Nephron (organoid): ENCODE measurements around the gene SMIM5.

Experiments
- H3K27ac Mint-ChIP-seq, 3 experiments: 2 replicates each; pipeline ENCODE4 v1.8.0; 2020; ENCODE audit warnings: mixed read lengths in 3 of 3, mild to moderate bottlenecking in 2 of 3, moderate library complexity in 1 of 3
- H3K27me3 Mint-ChIP-seq: 2 replicates; pipeline ENCODE4 v1.8.0; 2021; ENCODE audit warnings: low read depth, mild to moderate bottlenecking, moderate library complexity, mixed read lengths
- H3K36me3 Mint-ChIP-seq: 2 replicates; pipeline ENCODE4 v1.8.0; 2020; ENCODE audit warnings: low read depth, mixed read lengths
- H3K4me1 Mint-ChIP-seq: 2 replicates; pipeline ENCODE4 v1.8.0; 2020; ENCODE audit warnings: mixed read lengths
- H3K4me3 Mint-ChIP-seq, 3 experiments: 2 replicates each; pipeline ENCODE4 v1.8.0; 2020; ENCODE audit warnings: mild to moderate bottlenecking in 3 of 3, mixed read lengths in 3 of 3, moderate library complexity in 2 of 3
- H3K9me3 Mint-ChIP-seq: 2 replicates; pipeline ENCODE4 v1.8.0; 2020; ENCODE audit warnings: mixed read lengths
- CTCF ChIP-seq, 3 experiments: fragments of 200-600 bp; sonication (generic); IDR thresholded peaks; one replicate each; pipeline ENCODE4 v1.5.0; 2021; ENCODE audit warnings: antibody characterized with exemption in 3 of 3; ENCODE audit not compliant: unreplicated experiment in 3 of 3

The SMIM5 gene

GRCh38 chr17:75672011-75672410, 38.8 kb downstream of the SMIM5 start:
- Mint-ChIP-seq H3K9me3 (no peaks in the 10 kb centered on the region), H3K4me3 (no peak overlapping the region), H3K36me3 (peaks cover 40% of the 10 kb centered on the region), H3K27ac (no peak overlapping the region), H3K27me3 (no peaks in the 10 kb centered on the region), H3K4me1 (peaks cover 6% of the 10 kb centered on the region)
- TF ChIP-seq CTCF (IDR thresholded peaks at IDR 0.05; ENCODE audit: unreplicated experiment in 3 of 3): no peak

- H3K9me3 Mint-ChIP-seq: no peaks in the 10 kb centered on the region
- H3K4me3 Mint-ChIP-seq: no peak overlapping the region
- peaks cover 40% of the 10 kb centered on the region for H3K36me3 Mint-ChIP-seq
- H3K27me3 Mint-ChIP-seq: no peaks in the 10 kb centered on the region
- H3K4me1 Mint-ChIP-seq: peaks cover 2% of the 10 kb centered on the region
- H3K27ac Mint-ChIP-seq: no peak overlapping the region
- TF ChIP-seq CTCF (IDR thresholded peaks at IDR 0.05; ENCODE audit: unreplicated experiment in 3 of 3): no peak
Measured at GRCh38 chr17:75673487-75673886, 40.3 kb downstream of the SMIM5 start.

- no peaks in the 10 kb centered on the region for H3K4me1 Mint-ChIP-seq
- no peak overlapping the region for H3K27ac Mint-ChIP-seq
- no peaks in the 10 kb centered on the region for H3K27me3 Mint-ChIP-seq
- no peaks in the 10 kb centered on the region for H3K9me3 Mint-ChIP-seq
- no peak overlapping the region for H3K4me3 Mint-ChIP-seq
- TF ChIP-seq CTCF (IDR thresholded peaks at IDR 0.05; ENCODE audit: unreplicated experiment in 3 of 3): no peak
- H3K36me3 Mint-ChIP-seq: peaks cover 35% of the 10 kb centered on the region
Measured at GRCh38 chr17:75676461-75676860, 43.2 kb downstream of the SMIM5 start.

- no peak overlapping the region for H3K27ac Mint-ChIP-seq
Measured at GRCh38 chr17:75679706-75680211, 46.5 kb downstream of the SMIM5 start.

GRCh38 chr17:75680431-75680830, 47.2 kb downstream of the SMIM5 start:
- H3K27me3 Mint-ChIP-seq: no peaks in the 10 kb centered on the region
- no peaks in the 10 kb centered on the region for H3K4me1 Mint-ChIP-seq
- no peak for TF ChIP-seq CTCF (IDR thresholded peaks at IDR 0.05; ENCODE audit: unreplicated experiment in 3 of 3)
- no peaks in the 10 kb centered on the region for H3K9me3 Mint-ChIP-seq
- no peak overlapping the region for H3K27ac Mint-ChIP-seq
- no peak overlapping the region for H3K4me3 Mint-ChIP-seq
- peaks cover 17% of the 10 kb centered on the region for H3K36me3 Mint-ChIP-seq

More at GRCh38 chr17:75679706-75680211, 46.5 kb downstream of the SMIM5 start:
- Mint-ChIP-seq H3K4me1 (no peaks in the 10 kb centered on the region), H3K36me3 (peaks cover 19% of the 10 kb centered on the region), H3K27me3 (no peaks in the 10 kb centered on the region), H3K4me3 (no peak overlapping the region), H3K9me3 (no peaks in the 10 kb centered on the region)
- TF ChIP-seq CTCF (IDR thresholded peaks at IDR 0.05; ENCODE audit: unreplicated experiment in 3 of 3): no peak

GRCh38 chr17:75681289-75681688, 48.1 kb downstream of the SMIM5 start:
- Mint-ChIP-seq H3K27ac (no peak overlapping the region), H3K4me1 (no peaks in the 10 kb centered on the region), H3K27me3 (no peaks in the 10 kb centered on the region), H3K9me3 (no peaks in the 10 kb centered on the region), H3K36me3 (peaks cover 16% of the 10 kb centered on the region), H3K4me3 (no peak overlapping the region)
- no peak for TF ChIP-seq CTCF (IDR thresholded peaks at IDR 0.05; ENCODE audit: unreplicated experiment in 3 of 3)
